H1 (cell line): ENCODE measurements around the gene RAB35. TPM values are rescaled to one million over a fixed set of nuclear protein-coding genes. Genes with fewer than 3 reads are reported as not detected.

Experiments used
- POU5F1 ChIP-seq: IDR thresholded peaks from 2 replicates; pipeline ENCODE4 v1.6.1; 2011; ENCODE audit warnings: low read depth, mild to moderate bottlenecking, low read length, moderate library complexity
- RAD21 ChIP-seq, 2 experiments: IDR thresholded peaks in 1 of 2; conservative IDR thresholded peaks in 1 of 2; 2 replicates each; pipeline ENCODE4 v1.6.1; 2011; ENCODE audit warnings: low read depth in 2 of 2, low read length in 2 of 2, improper control_type of control experiment in 1 of 2, inconsistent platforms in 1 of 2, mild to moderate bottlenecking in 1 of 2, moderate library complexity in 1 of 2
- polyA plus RNA-seq, 7 experiments: library from polyadenylated mRNA; depleted of rRNA in 3 of 7; stranded (reverse) in 5 of 7; unstranded in 2 of 7; fragments of >200 nt in 5 of 7; fragments of 200-250 nt in 2 of 7; gene quantifications; 1 replicate in 5 of 7; 2 replicates in 1 of 7; 4 replicates in 1 of 7; pipeline versions ENCODE4 v1.2.1 to v1.2.3, GENCODE V29; 2011 to 2013; ENCODE audit warnings: missing spikeins in 2 of 7, mixed read lengths in 2 of 7
- total RNA-seq: library from RNA; stranded (reverse); fragmentation: NEBNext Ultra II Directional; extraction: Animal tissue kit (Norgen Biotek cat#: 25700); gene quantifications from 2 replicates; pipeline ENCODE4 v1.2.1, GENCODE V29; 2021
- TF ChIP-seq, protein P1 (sequence below): IDR thresholded peaks from 2 replicates; pipeline ENCODE4 v1.6.1; 2012; ENCODE audit warnings: inconsistent platforms
- TF ChIP-seq, protein P2 (sequence below): IDR thresholded peaks from 2 replicates; pipeline ENCODE4 v1.6.1; 2011; ENCODE audit warnings: low read depth, mild to moderate bottlenecking, low read length; ENCODE audit not compliant: insufficient read depth

RAB35 gene
- total and polyA plus RNA-seq, 2 of the 8 experiments (the other 6 are each of a cell fraction or from before 2014, with no cell fraction given): 33.4 to 39.0 TPM

GRCh38 chr12:120090626-120091295 is 25.8 kb downstream of the RAB35 start (continued):
- TF ChIP-seq, protein P1, sequence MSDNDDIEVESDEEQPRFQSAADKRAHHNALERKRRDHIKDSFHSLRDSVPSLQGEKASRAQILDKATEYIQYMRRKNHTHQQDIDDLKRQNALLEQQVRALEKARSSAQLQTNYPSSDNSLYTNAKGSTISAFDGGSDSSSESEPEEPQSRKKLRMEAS: no peak
- TF ChIP-seq, protein P2, sequence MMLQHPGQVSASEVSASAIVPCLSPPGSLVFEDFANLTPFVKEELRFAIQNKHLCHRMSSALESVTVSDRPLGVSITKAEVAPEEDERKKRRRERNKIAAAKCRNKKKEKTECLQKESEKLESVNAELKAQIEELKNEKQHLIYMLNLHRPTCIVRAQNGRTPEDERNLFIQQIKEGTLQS: no peak
- TF ChIP-seq RAD21 (IDR thresholded peaks at IDR 0.05 in 1 of 2, conservative IDR thresholded peaks at IDR 0.05 in 1 of 2; ENCODE audit: low read depth in 2 of 2, low read length in 2 of 2) (no peak), POU5F1 (no peak)
